IMR-90 (cell line): Measurements from ENCODE around the gene TRIM24. TPM values are rescaled to one million over a fixed set of nuclear protein-coding genes. Genes with fewer than 3 reads are reported as not detected.

ENCODE experiments used
- ATAC-seq: fragments of 200-7000 bp; cut with Tn5 transposase; 2 replicates; pipeline ENCODE4 v1.9.1; 2020; ENCODE audit warnings: low read depth, mild to moderate bottlenecking, moderate library complexity
- BruUV-seq: library from RNA; stranded (reverse); fragments of 400-500 nt; replicated peaks from 2 replicates; lab custom pipeline; 2021; lab: Mats Ljungman, UMichigan
- CTCF ChIA-PET: fragments of 300-600 bp; formaldehyde crosslinking; extraction: SDS; loops from one replicate; lab custom pipeline; 2021; ENCODE audit warnings: antibody characterized with exemption; lab: Yijun Ruan, JAX
- POLR2A ChIA-PET: fragments of 300-600 bp; sonication (Branson Sonifier 250); formaldehyde crosslinking; loops from one replicate; lab custom pipeline; 2022; ENCODE audit warnings: antibody characterized with exemption; ENCODE audit not compliant: unreplicated experiment; lab: Charles Lee
- DNase-seq: peaks from one replicate; pipeline ENCODE4 v3.0.0; 2013
- H2AFZ ChIP-seq: replicated peaks from 2 replicates; pipeline ENCODE3; 2013; ENCODE audit warnings: low read length, mild to moderate bottlenecking; ENCODE audit not compliant: poor library complexity
- H2AK5ac ChIP-seq: 2 replicates; pipeline ENCODE4 v1.6.1; 2013; ENCODE audit warnings: low read depth, low read length, inconsistent platforms
- H2AK9ac ChIP-seq: replicated peaks from 2 replicates; pipeline ENCODE3; 2013; ENCODE audit warnings: mild to moderate bottlenecking, low read depth, low read length, moderate library complexity; ENCODE audit not compliant: poor library complexity
- H2BK120ac ChIP-seq: 2 replicates; pipeline ENCODE4 v1.6.1; 2013; ENCODE audit warnings: low read depth, low read length, inconsistent platforms
- H2BK15ac ChIP-seq: 3 replicates; pipeline ENCODE4 v1.6.1; 2013; ENCODE audit warnings: low read depth, low read length, inconsistent platforms
- H2BK20ac ChIP-seq: 2 replicates; pipeline ENCODE4 v1.6.1; 2013; ENCODE audit warnings: low read depth, mild to moderate bottlenecking, inconsistent platforms, low read length, moderate library complexity
- H2BK5ac ChIP-seq: 2 replicates; pipeline ENCODE4 v1.6.1; 2013; ENCODE audit warnings: mild to moderate bottlenecking, low read depth, low read length, inconsistent platforms; ENCODE audit not compliant: poor library complexity, severe bottlenecking
- H3K14ac ChIP-seq: replicated peaks from 2 replicates; pipeline ENCODE4 v1.6.1; 2013; ENCODE audit warnings: low read depth, low read length, inconsistent platforms
- H3K18ac ChIP-seq: 2 replicates; pipeline ENCODE4 v1.6.1; 2013; ENCODE audit warnings: low read depth, low read length, control low read depth
- H3K23ac ChIP-seq: 2 replicates; pipeline ENCODE4 v1.6.1; 2013; ENCODE audit warnings: low read depth, low read length, inconsistent platforms
- H3K27ac ChIP-seq: 2 replicates; pipeline ENCODE4 v1.5.1; 2013; ENCODE audit warnings: mild to moderate bottlenecking, control low read depth, low read length; ENCODE audit not compliant: insufficient read depth
- H3K27me3 ChIP-seq: 2 replicates; pipeline ENCODE4 v1.6.1; 2013; ENCODE audit warnings: low read length; ENCODE audit not compliant: control insufficient read depth, insufficient read depth
- H3K36me3 ChIP-seq: 2 replicates; pipeline ENCODE4 v1.6.1; 2013; ENCODE audit warnings: low read length, mixed read lengths; ENCODE audit not compliant: control insufficient read depth, insufficient read depth
- H3K4ac ChIP-seq: 2 replicates; pipeline ENCODE4 v1.6.1; 2013; ENCODE audit warnings: low read depth, low read length, inconsistent platforms
- H3K4me1 ChIP-seq: 2 replicates; pipeline ENCODE4 v1.6.1; 2013; ENCODE audit warnings: low read length, mixed read lengths; ENCODE audit not compliant: control insufficient read depth, insufficient read depth
- H3K4me2 ChIP-seq: 2 replicates; pipeline ENCODE4 v1.6.1; 2013; ENCODE audit warnings: low read depth, mild to moderate bottlenecking, control low read depth, low read length, moderate library complexity
- H3K4me3 ChIP-seq: 2 replicates; pipeline ENCODE4 v1.5.1; 2013; ENCODE audit warnings: low read depth, mild to moderate bottlenecking, control low read depth, low read length, moderate library complexity; ENCODE audit not compliant: insufficient read depth
- H3K56ac ChIP-seq: 2 replicates; pipeline ENCODE4 v1.6.1; 2013; ENCODE audit warnings: low read length, inconsistent platforms; ENCODE audit not compliant: insufficient read depth; ENCODE audit errors: extremely low read depth
- H3K79me1 ChIP-seq, 2 experiments: 2 replicates each; pipeline ENCODE4 v1.6.1; 2013; ENCODE audit warnings: low read length in 2 of 2, inconsistent platforms in 1 of 2, low read depth in 1 of 2
- H3K9ac ChIP-seq: 2 replicates; pipeline ENCODE4 v1.6.1; 2013; ENCODE audit warnings: low read depth, low read length, control low read depth
- H3K9me1 ChIP-seq: 2 replicates; pipeline ENCODE4 v1.6.1; 2013; ENCODE audit warnings: low read length, inconsistent platforms; ENCODE audit not compliant: insufficient read depth
- H3K9me3 ChIP-seq: 2 replicates; pipeline ENCODE4 v1.6.1; 2013; ENCODE audit warnings: low read length; ENCODE audit not compliant: control insufficient read depth, insufficient read depth
- H4K20me1 ChIP-seq: 2 replicates; pipeline ENCODE4 v1.6.1; 2013; ENCODE audit warnings: low read length, inconsistent platforms; ENCODE audit not compliant: insufficient read depth
- H4K5ac ChIP-seq: 2 replicates; pipeline ENCODE4 v1.6.1; 2013; ENCODE audit warnings: mild to moderate bottlenecking, low read depth, low read length, control low read depth
- H4K8ac ChIP-seq, 2 experiments: 2 replicates each; pipeline ENCODE4 v1.6.1; 2013; ENCODE audit warnings: low read depth in 2 of 2, low read length in 2 of 2, control low read depth in 1 of 2, inconsistent platforms in 1 of 2
- H4K91ac ChIP-seq: 2 replicates; pipeline ENCODE4 v1.6.1; 2013; ENCODE audit warnings: low read depth, low read length, inconsistent platforms; ENCODE audit not compliant: insufficient read depth
- BHLHE40 ChIP-seq: fragments of 150-350 bp; IDR thresholded peaks from 2 replicates; pipeline ENCODE4 v1.6.1; 2016; ENCODE audit warnings: mild to moderate bottlenecking, low read depth, low read length
- CEBPB ChIP-seq: IDR thresholded peaks from 2 replicates; pipeline ENCODE4 v1.6.1; 2012; ENCODE audit warnings: low read depth, low read length, improper control_type of control experiment
- CHD1 ChIP-seq: IDR thresholded peaks from 2 replicates; pipeline ENCODE4 v1.6.1; 2012; ENCODE audit warnings: low read depth, low read length, improper control_type of control experiment
- MAFK ChIP-seq: IDR thresholded peaks from 2 replicates; pipeline ENCODE4 v1.6.1; 2012; ENCODE audit warnings: low read depth, low read length, improper control_type of control experiment
- MAZ ChIP-seq: IDR thresholded peaks from 2 replicates; pipeline ENCODE4 v1.6.1; 2012; ENCODE audit warnings: low read depth, mild to moderate bottlenecking, low read length, improper control_type of control experiment, moderate library complexity, borderline replicate concordance
- MXI1 ChIP-seq: IDR thresholded peaks from 2 replicates; pipeline ENCODE4 v1.6.1; 2012; ENCODE audit warnings: low read depth, mild to moderate bottlenecking, low read length, moderate library complexity, borderline replicate concordance
- NFE2L2 ChIP-seq: fragments of 150-350 bp; IDR thresholded peaks from 2 replicates; pipeline ENCODE4 v1.6.1; 2016; ENCODE audit warnings: low read depth, mild to moderate bottlenecking, low read length
- POLR2A ChIP-seq: IDR thresholded peaks from 2 replicates; pipeline ENCODE4 v1.6.1; 2012; ENCODE audit warnings: mild to moderate bottlenecking, low read depth, low read length
- RCOR1 ChIP-seq: IDR thresholded peaks from 2 replicates; pipeline ENCODE4 v1.6.1; 2012; ENCODE audit warnings: mild to moderate bottlenecking, low read length, improper control_type of control experiment; ENCODE audit not compliant: insufficient replicate concordance
- SMC3 ChIP-seq: fragments of 150-350 bp; IDR thresholded peaks from 2 replicates; pipeline ENCODE4 v1.6.1; 2016; ENCODE audit warnings: low read depth, mild to moderate bottlenecking, antibody characterized with exemption, low read length, moderate library complexity
- WGBS, 2 experiments: methylation state at CpG; one replicate each; pipeline versions ENCODE4 v1.1.5 to v1.1.7; 2013; ENCODE audit warnings: missing lambda C conversion rate in 2 of 2; ENCODE audit not compliant: insufficient read length in 1 of 2; ENCODE audit errors: extremely low coverage in 2 of 2; 5-methylcytosine and 5-hydroxymethylcytosine counted together
- dilution Hi-C: fragments of 300-500 bp; cut with HindIII; formaldehyde crosslinking; loops from one replicate; pipeline ENCODE4 v1.14.3; 2018; ENCODE audit warnings: low sequenced_read_pairs; ENCODE audit not compliant: unreplicated experiment
- in situ Hi-C: fragments of 300-500 bp; cut with MboI; formaldehyde crosslinking; loops from 3 replicates; pipeline ENCODE4 v1.14.3; 2019; ENCODE audit warnings: low sequenced_read_pairs, inconsistent platforms, mixed read lengths
- intact Hi-C: fragments of 100-400 bp; cut with micrococcal nuclease; formaldehyde crosslinking; loops from 2 replicates; pipeline ENCODE4 v1.10.0; 2022
- polyA plus RNA-seq, 3 experiments: library from polyadenylated mRNA; depleted of rRNA; stranded (reverse); fragments of >200 nt; gene quantifications; 2 replicates each; pipeline ENCODE4 v1.2.3, GENCODE V29; 2012; ENCODE audit warnings: low replicate concordance in 1 of 3
- total RNA-seq: library from RNA; depleted of rRNA; stranded (reverse); fragments of >200 nt; gene quantifications from 2 replicates; pipeline ENCODE4 v1.2.3, GENCODE V29; 2012
- TF ChIP-seq, protein P1 (sequence below): fragments of 150-350 bp; IDR thresholded peaks from 2 replicates; pipeline ENCODE4 v1.6.1; 2016; ENCODE audit warnings: low read depth, mild to moderate bottlenecking, low read length, moderate library complexity, borderline replicate concordance
- TF ChIP-seq, protein P2 (sequence below): conservative IDR thresholded peaks from 2 replicates; pipeline ENCODE4 v1.5.1; 2012; ENCODE audit warnings: mild to moderate bottlenecking, low read depth, low read length, improper control_type of control experiment

The TRIM24 gene
- total and polyA plus RNA-seq, 2 of the 4 experiments (the other 2 are of a cell fraction): 4.1 to 5.7 TPM

DNA sequence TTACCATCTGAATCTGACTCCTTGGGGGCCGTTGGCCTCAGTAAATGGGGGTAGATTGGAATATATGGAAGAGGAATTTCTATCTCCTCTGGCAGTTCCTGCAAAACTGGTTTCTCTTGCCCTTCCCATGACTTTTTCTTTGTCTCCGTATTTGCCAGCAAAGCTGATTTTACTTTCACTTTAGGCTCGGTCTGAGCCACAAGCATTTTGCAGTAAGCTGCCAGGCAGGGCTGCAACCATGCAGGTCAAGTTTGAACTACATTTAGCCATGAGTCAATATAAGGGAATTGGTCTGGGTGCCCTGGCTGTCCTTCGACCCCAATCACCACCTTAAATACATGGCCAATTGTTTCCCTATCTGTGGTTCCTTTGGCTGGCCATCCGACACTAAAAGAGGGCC, 104.3 kb downstream of the TRIM24 start:
- H3K56ac ChIP-seq: no peak overlapping the region
- H3K4me1 ChIP-seq: no peaks in the 10 kb centered on the region
- H4K91ac ChIP-seq: no peak overlapping the region
- H2AK5ac ChIP-seq: no peak overlapping the region
- no peaks in the 10 kb centered on the region for H3K79me1 ChIP-seq
- no peak overlapping the region for H4K8ac ChIP-seq
- no peak overlapping the region for H3K4me3 ChIP-seq
- dilution Hi-C loops (no loop called here), intact Hi-C loops (no loop called here), in situ Hi-C loops (no loop called here)
- no peaks in the 10 kb centered on the region for H4K20me1 ChIP-seq
- no peak for ATAC-seq
- no peak overlapping the region for H2BK15ac ChIP-seq
- no peak overlapping the region for H2AFZ ChIP-seq
- H3K9ac ChIP-seq: no peak overlapping the region
- no peak overlapping the region for H3K14ac ChIP-seq
- H2BK120ac ChIP-seq: no peak overlapping the region
- no peaks in the 10 kb centered on the region for H3K27me3 ChIP-seq
- POLR2A ChIA-PET: no interaction called here
- peaks cover 38% of the 10 kb centered on the region for H3K36me3 ChIP-seq
- no TSS peak for BruUV-seq
- H2AK9ac ChIP-seq: no peak overlapping the region
- no peak overlapping the region for H2BK20ac ChIP-seq
- CTCF ChIA-PET: no interaction called here
- H3K4me2 ChIP-seq: no peak overlapping the region
- H3K18ac ChIP-seq: no peak overlapping the region
- H4K5ac ChIP-seq: no peak overlapping the region
- TF ChIP-seq MAFK: no peak
- TF ChIP-seq MXI1: no peak
- no peak for TF ChIP-seq POLR2A
- TF ChIP-seq, protein P1, sequence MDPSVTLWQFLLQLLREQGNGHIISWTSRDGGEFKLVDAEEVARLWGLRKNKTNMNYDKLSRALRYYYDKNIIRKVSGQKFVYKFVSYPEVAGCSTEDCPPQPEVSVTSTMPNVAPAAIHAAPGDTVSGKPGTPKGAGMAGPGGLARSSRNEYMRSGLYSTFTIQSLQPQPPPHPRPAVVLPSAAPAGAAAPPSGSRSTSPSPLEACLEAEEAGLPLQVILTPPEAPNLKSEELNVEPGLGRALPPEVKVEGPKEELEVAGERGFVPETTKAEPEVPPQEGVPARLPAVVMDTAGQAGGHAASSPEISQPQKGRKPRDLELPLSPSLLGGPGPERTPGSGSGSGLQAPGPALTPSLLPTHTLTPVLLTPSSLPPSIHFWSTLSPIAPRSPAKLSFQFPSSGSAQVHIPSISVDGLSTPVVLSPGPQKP: no peak
- no peak for TF ChIP-seq BHLHE40
- TF ChIP-seq NFE2L2: no peak
- TF ChIP-seq MAZ: no peak
- TF ChIP-seq RCOR1: no peak
- no peak for TF ChIP-seq SMC3
- TF ChIP-seq CHD1: no peak
- no peak for TF ChIP-seq CEBPB
- TF ChIP-seq, protein P2, sequence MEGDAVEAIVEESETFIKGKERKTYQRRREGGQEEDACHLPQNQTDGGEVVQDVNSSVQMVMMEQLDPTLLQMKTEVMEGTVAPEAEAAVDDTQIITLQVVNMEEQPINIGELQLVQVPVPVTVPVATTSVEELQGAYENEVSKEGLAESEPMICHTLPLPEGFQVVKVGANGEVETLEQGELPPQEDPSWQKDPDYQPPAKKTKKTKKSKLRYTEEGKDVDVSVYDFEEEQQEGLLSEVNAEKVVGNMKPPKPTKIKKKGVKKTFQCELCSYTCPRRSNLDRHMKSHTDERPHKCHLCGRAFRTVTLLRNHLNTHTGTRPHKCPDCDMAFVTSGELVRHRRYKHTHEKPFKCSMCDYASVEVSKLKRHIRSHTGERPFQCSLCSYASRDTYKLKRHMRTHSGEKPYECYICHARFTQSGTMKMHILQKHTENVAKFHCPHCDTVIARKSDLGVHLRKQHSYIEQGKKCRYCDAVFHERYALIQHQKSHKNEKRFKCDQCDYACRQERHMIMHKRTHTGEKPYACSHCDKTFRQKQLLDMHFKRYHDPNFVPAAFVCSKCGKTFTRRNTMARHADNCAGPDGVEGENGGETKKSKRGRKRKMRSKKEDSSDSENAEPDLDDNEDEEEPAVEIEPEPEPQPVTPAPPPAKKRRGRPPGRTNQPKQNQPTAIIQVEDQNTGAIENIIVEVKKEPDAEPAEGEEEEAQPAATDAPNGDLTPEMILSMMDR: no peak
- H3K27ac ChIP-seq: no peak overlapping the region
- H3K9me3 ChIP-seq: peaks cover 24% of the 10 kb centered on the region
- WGBS, 2 experiments: 100% methylated on average over 1 of the region's 5 CpGs; no CpG with 5 or more reads in 1 of the 2 experiments
- no peak for DNase-seq
- H3K9me1 ChIP-seq: no peaks in the 10 kb centered on the region
- H2BK5ac ChIP-seq: no peak overlapping the region
- no peak overlapping the region for H3K4ac ChIP-seq
- no peak overlapping the region for H3K23ac ChIP-seq
